Hematopoietic multipotent progenitor cell treated with erythropoietin and hydrocortisone succinate and interleukin-3 and kit ligand, for 8 days (in vitro differentiated cells): ENCODE results near the gene SPOPL.
A peak's percentile ranks its signal among the peaks of the same experiment; 100 is the strongest.
"Not testable (repeated sequence)": the region's sequence is repeated elsewhere in the genome, so short reads cannot be mapped to it uniquely, and the experiment has no call there.

ENCODE experiments used
- DNase-seq: peaks from one replicate; pipeline ENCODE4 v3.0.0-alpha.2; 2015

Gene SPOPL

GRCh38 chr2:138495384-138495783, 6.2 kb upstream of the SPOPL start:
- DNase-seq = no peak

- peak; percentile 47 for DNase-seq
These were observed 5.4 kb upstream of the SPOPL start for GRCh38 chr2:138496096-138496651.

DNA sequence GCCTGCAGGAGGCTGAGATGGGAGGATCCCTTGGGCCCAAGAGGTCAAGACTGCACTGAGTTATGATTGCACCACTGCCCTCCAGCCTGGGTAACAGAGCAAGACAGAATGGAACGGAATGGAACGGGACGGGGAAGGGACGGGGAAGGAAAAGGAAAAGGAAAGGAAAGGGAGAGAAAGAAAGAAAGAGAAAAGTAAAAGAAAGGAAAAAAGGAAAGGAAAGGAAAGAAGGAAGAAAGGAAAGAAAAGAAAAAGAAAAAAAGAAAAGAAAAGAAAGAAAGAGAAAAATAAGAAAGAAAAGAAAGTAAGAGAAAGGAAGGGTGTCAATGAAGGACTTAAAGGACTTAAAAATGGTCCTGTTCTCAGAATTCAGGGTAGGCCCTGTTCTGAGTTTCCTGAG, 4.3 kb upstream of the SPOPL start:
- DNase-seq = no peak

GRCh38 chr2:138499684-138500083, 1.9 kb upstream of the SPOPL start:
- DNase-seq = no peak

- no peak for DNase-seq
These were observed 762 bp upstream of the SPOPL start for GRCh38 chr2:138500592-138501424.

GRCh38 chr2:138502255-138503086, 901 bp downstream of the SPOPL start:
- DNase-seq = peak; percentile 28

- peak; percentile 45 for DNase-seq
These were observed 1.5 kb downstream of the SPOPL start for GRCh38 chr2:138503087-138503442.

DNA sequence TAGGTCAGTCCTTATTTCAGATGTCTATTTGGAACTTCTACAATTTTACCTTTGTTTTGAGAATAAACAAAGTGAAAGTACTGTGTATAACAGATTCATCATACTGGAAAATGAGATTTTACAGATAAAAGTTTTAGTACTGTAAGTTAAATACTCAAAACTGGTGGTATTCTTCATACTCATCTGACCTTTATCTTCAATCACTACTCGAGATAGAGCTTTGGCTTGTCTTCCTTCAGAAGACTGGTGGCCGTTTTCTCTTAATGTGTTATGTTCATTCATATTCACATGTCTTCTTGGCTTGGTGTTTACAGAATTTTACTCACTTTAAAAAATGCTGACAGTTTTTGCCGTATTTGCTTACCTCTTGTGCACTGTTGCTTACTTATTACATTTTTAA, 2.1 kb downstream of the SPOPL start:
- peak; percentile 11 for DNase-seq

- DNase-seq = no peak
These were observed 2.5 kb downstream of the SPOPL start for GRCh38 chr2:138504092-138504491.

DNA sequence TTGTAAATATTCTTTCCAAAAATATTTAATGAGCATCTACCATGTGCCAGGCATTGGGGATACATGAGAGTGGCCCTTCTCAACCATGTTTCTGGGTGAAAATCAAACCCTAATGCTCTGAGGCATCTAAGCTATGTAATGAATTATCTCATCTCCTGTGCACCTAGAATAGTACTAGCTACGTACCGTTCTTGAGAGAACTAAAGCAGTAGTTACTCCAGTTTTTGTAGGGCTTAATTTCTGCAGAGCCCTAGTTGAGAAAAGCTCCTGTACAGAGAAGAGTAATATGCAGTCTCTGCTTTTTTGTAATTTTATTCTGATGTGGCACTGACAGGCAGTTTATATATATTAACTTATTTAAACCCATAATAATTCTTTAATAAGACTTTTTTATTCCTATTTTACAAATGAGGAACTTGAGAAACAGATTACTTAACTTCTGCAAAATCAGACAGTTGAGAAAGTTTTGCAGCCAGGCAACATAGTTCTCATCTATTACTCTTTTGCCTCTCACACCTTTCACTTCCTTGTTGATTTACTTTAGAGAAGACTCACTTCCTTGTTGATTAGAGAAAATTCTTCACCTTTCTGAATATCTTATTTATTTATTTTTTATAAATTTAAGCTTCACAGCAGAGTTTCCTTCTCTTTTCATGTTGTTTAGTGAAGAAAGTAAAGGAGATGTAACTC, 3.1 kb downstream of the SPOPL start:
- no peak for DNase-seq

DNA sequence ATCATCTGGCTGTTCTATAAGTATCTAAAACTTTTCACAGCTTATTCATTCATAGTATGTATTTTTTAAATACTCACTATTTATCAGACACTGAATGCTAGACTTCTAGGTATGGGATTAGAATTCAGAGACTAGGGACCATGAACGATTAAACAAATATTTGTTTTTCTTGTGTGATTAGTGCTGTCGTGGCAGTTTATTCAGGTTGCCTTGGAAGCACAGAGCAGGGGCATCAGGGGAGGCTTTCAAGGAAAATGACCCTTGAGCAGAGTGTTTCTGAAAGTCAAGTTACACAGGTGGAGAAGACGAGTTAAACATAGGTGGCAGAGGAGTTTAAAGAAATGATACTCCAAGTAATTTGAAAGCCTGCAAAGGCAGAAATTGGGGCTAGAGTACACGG, 5.7 kb downstream of the SPOPL start:
- DNase-seq = no peak

- DNase-seq = no peak
These were observed 8.7 kb downstream of the SPOPL start for GRCh38 chr2:138510319-138510718.

DNA sequence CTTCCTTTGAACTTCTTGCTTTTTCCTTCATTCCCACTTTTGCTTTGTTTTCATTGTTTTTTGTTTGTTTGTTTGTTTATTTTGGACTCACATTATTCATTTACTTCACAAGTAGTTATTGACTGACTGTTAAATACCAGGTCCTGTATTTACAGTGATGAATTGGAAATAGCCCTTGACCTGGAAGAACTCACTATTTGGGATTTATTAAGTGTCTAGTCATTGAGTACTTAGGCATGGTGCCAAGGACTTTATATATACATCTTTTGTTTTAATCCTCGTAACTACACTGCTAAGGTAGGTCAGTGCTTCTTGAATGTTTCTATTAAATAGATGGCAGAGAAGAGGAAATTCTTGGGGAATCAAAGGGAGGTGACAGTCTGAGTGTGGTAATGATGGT, 11.1 kb downstream of the SPOPL start:
- DNase-seq = no peak

- DNase-seq = no peak
These were observed 12.6 kb downstream of the SPOPL start for GRCh38 chr2:138514173-138514572.

DNA sequence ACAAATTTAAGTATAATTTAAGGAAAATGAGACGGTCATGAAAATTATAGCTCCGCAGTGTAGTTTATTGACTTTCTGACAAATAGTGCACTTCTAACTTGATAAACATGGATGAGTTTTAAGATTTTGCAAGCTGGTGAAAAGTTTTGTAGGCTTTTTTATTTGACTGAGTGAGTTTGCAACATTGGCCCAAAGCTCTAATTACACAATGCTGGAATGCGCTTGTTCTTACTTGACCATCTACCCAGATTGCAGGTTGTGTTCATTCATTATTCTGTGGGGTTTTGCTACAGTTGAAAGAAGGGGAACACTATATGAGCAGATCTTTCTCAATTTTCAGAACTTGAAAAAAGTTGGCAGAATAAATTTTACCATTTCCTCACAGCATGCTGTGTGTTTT, 13.5 kb downstream of the SPOPL start:
- no peak for DNase-seq

DNA sequence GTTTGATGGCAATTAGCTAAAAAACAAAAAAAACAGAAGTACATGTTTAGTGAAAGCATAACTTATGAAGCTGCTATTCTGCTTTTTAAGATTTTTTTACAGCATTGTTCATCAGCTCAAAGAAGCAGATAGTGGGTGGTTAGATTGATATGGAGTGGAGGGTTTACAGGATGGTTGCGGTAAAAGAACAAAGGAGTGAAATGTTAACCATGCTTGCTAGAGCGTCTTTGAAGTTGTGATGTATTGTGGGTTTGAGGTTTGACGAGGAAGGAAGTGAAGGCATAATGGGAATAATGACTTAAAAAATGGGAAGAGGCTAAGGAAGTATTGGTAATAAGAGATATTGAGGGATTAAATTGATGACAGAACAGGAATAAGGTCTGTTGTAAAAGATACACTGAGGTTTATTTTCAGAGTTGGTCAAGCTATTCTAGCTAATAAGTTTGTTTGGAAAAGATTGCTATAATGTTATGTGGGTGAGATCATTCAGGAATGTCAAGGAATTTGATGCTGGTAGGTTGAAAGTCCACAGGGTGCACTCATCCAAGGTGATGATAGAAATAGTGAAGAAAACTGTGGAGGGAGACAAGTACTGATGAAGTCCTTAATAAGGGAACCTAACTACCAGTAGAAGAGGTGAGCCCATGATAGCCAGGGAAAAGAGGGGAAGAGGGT, 14.6 kb downstream of the SPOPL start:
- DNase-seq = no peak

DNA sequence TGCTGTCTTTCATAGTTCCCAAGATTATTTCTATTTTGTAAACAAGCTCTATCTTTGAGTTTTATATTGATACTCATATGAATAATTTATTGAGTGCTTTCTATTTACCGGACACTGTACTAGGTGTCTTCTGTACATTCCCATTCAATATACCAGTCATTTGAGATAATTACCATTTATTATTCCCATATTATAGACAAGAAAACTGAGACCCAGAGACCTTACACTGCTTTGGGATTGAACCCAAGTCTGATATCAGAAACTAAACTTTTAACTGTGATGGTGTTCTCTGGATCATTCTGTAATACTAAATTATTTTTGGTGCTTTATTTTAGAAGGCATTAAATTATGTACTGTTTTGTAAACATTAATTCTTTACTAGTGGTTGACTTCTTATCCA, 17.3 kb downstream of the SPOPL start:
- DNase-seq = no peak

DNA sequence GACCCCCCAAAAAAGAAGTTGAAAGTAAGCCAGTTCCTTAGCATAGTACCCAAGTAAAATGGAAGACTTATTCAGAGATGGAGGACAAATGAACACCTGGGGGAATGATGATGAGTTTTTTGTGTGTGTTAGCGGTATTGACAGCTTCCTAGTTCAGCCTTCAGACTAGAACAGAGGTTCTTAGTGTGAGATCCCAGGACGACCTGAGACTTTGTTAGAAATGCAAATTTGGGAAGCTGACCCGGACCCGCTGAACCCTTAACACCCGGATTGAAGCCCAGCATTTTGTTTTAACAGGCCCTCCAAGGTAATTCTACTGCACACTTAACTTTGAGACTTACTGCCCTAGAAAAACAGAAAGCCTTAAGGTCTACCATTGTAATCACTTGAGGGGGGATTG, 20.3 kb downstream of the SPOPL start:
- DNase-seq = no peak

DNA sequence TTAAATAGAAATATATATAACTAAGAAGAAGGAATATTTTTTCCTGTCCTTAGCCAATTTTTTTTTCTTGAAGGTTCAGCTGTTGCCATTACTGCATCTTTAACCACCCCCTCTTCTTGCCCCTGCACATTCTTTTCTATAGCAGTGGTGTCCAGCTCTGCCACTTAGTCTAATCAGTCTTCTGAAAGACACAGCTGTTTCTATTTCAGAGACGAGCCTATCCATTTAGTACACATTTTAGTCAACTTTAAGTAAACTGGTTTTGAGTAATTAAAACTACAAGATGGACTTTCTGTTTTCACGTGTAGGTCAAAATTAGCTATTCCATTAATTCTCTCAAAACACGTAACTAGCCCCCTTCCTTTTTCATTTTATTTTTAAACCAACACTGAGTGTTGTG, 21.0 kb downstream of the SPOPL start:
- DNase-seq = no peak

GRCh38 chr2:138523018-138523672, 21.6 kb downstream of the SPOPL start:
- not testable (repeated sequence) for DNase-seq

GRCh38 chr2:138523673-138524042, 22.1 kb downstream of the SPOPL start:
- not testable (repeated sequence) for DNase-seq

DNA sequence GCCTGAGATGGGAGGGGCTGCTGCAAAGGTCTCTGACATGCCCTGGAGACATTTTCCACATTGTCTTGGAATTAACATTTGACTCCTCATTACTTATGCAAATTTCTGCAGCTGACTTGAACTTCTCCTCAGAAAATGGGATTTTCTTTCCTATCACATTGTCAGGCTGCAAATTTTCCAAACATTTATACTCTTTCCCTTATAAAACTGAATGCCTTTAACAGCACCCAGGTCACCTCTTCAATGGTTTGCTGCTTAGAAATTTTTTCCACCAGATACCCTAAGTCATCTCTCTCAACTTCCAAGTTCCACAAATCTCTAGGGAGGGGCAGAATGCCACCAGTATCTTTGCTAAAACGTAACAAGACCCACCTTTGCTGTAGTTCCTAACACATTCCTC, 22.8 kb downstream of the SPOPL start:
- not testable (repeated sequence) for DNase-seq
